IMR-90 (cell line): ENCODE data around the gene CNGB1. TPM values are rescaled to one million over a fixed set of nuclear protein-coding genes. Genes with fewer than 3 reads are reported as not detected.

Experiments used
- ATAC-seq: fragments of 200-7000 bp; cut with Tn5 transposase; 2 replicates; pipeline ENCODE4 v1.9.1; 2020; ENCODE audit warnings: low read depth, mild to moderate bottlenecking, moderate library complexity
- BruUV-seq: library from RNA; stranded (reverse); fragments of 400-500 nt; replicated peaks from 2 replicates; lab custom pipeline; 2021; lab: Mats Ljungman, UMichigan
- CTCF ChIA-PET: fragments of 300-600 bp; formaldehyde crosslinking; extraction: SDS; loops from one replicate; lab custom pipeline; 2021; ENCODE audit warnings: antibody characterized with exemption; lab: Yijun Ruan, JAX
- POLR2A ChIA-PET: fragments of 300-600 bp; sonication (Branson Sonifier 250); formaldehyde crosslinking; loops from one replicate; lab custom pipeline; 2022; ENCODE audit warnings: antibody characterized with exemption; ENCODE audit not compliant: unreplicated experiment; lab: Charles Lee
- DNase-seq: peaks from one replicate; pipeline ENCODE4 v3.0.0; 2013
- H2AFZ ChIP-seq: replicated peaks from 2 replicates; pipeline ENCODE3; 2013; ENCODE audit warnings: low read length, mild to moderate bottlenecking; ENCODE audit not compliant: poor library complexity
- H2AK5ac ChIP-seq: 2 replicates; pipeline ENCODE4 v1.6.1; 2013; ENCODE audit warnings: low read depth, low read length, inconsistent platforms
- H2AK9ac ChIP-seq: replicated peaks from 2 replicates; pipeline ENCODE3; 2013; ENCODE audit warnings: mild to moderate bottlenecking, low read depth, low read length, moderate library complexity; ENCODE audit not compliant: poor library complexity
- H2BK120ac ChIP-seq: 2 replicates; pipeline ENCODE4 v1.6.1; 2013; ENCODE audit warnings: low read depth, low read length, inconsistent platforms
- H2BK15ac ChIP-seq: 3 replicates; pipeline ENCODE4 v1.6.1; 2013; ENCODE audit warnings: low read depth, low read length, inconsistent platforms
- H2BK20ac ChIP-seq: 2 replicates; pipeline ENCODE4 v1.6.1; 2013; ENCODE audit warnings: low read depth, mild to moderate bottlenecking, inconsistent platforms, low read length, moderate library complexity
- H2BK5ac ChIP-seq: 2 replicates; pipeline ENCODE4 v1.6.1; 2013; ENCODE audit warnings: mild to moderate bottlenecking, low read depth, low read length, inconsistent platforms; ENCODE audit not compliant: poor library complexity, severe bottlenecking
- H3K14ac ChIP-seq: replicated peaks from 2 replicates; pipeline ENCODE4 v1.6.1; 2013; ENCODE audit warnings: low read depth, low read length, inconsistent platforms
- H3K18ac ChIP-seq: 2 replicates; pipeline ENCODE4 v1.6.1; 2013; ENCODE audit warnings: low read depth, low read length, control low read depth
- H3K23ac ChIP-seq: 2 replicates; pipeline ENCODE4 v1.6.1; 2013; ENCODE audit warnings: low read depth, low read length, inconsistent platforms
- H3K27ac ChIP-seq: 2 replicates; pipeline ENCODE4 v1.5.1; 2013; ENCODE audit warnings: mild to moderate bottlenecking, control low read depth, low read length; ENCODE audit not compliant: insufficient read depth
- H3K27me3 ChIP-seq: 2 replicates; pipeline ENCODE4 v1.6.1; 2013; ENCODE audit warnings: low read length; ENCODE audit not compliant: control insufficient read depth, insufficient read depth
- H3K36me3 ChIP-seq: 2 replicates; pipeline ENCODE4 v1.6.1; 2013; ENCODE audit warnings: low read length, mixed read lengths; ENCODE audit not compliant: control insufficient read depth, insufficient read depth
- H3K4ac ChIP-seq: 2 replicates; pipeline ENCODE4 v1.6.1; 2013; ENCODE audit warnings: low read depth, low read length, inconsistent platforms
- H3K4me1 ChIP-seq: 2 replicates; pipeline ENCODE4 v1.6.1; 2013; ENCODE audit warnings: low read length, mixed read lengths; ENCODE audit not compliant: control insufficient read depth, insufficient read depth
- H3K4me2 ChIP-seq: 2 replicates; pipeline ENCODE4 v1.6.1; 2013; ENCODE audit warnings: low read depth, mild to moderate bottlenecking, control low read depth, low read length, moderate library complexity
- H3K4me3 ChIP-seq: 2 replicates; pipeline ENCODE4 v1.5.1; 2013; ENCODE audit warnings: low read depth, mild to moderate bottlenecking, control low read depth, low read length, moderate library complexity; ENCODE audit not compliant: insufficient read depth
- H3K56ac ChIP-seq: 2 replicates; pipeline ENCODE4 v1.6.1; 2013; ENCODE audit warnings: low read length, inconsistent platforms; ENCODE audit not compliant: insufficient read depth; ENCODE audit errors: extremely low read depth
- H3K79me1 ChIP-seq, 2 experiments: 2 replicates each; pipeline ENCODE4 v1.6.1; 2013; ENCODE audit warnings: low read length in 2 of 2, inconsistent platforms in 1 of 2, low read depth in 1 of 2
- H3K9ac ChIP-seq: 2 replicates; pipeline ENCODE4 v1.6.1; 2013; ENCODE audit warnings: low read depth, low read length, control low read depth
- H3K9me1 ChIP-seq: 2 replicates; pipeline ENCODE4 v1.6.1; 2013; ENCODE audit warnings: low read length, inconsistent platforms; ENCODE audit not compliant: insufficient read depth
- H3K9me3 ChIP-seq: 2 replicates; pipeline ENCODE4 v1.6.1; 2013; ENCODE audit warnings: low read length; ENCODE audit not compliant: control insufficient read depth, insufficient read depth
- H4K20me1 ChIP-seq: 2 replicates; pipeline ENCODE4 v1.6.1; 2013; ENCODE audit warnings: low read length, inconsistent platforms; ENCODE audit not compliant: insufficient read depth
- H4K5ac ChIP-seq: 2 replicates; pipeline ENCODE4 v1.6.1; 2013; ENCODE audit warnings: mild to moderate bottlenecking, low read depth, low read length, control low read depth
- H4K8ac ChIP-seq, 2 experiments: 2 replicates each; pipeline ENCODE4 v1.6.1; 2013; ENCODE audit warnings: low read depth in 2 of 2, low read length in 2 of 2, control low read depth in 1 of 2, inconsistent platforms in 1 of 2
- H4K91ac ChIP-seq: 2 replicates; pipeline ENCODE4 v1.6.1; 2013; ENCODE audit warnings: low read depth, low read length, inconsistent platforms; ENCODE audit not compliant: insufficient read depth
- BHLHE40 ChIP-seq: fragments of 150-350 bp; IDR thresholded peaks from 2 replicates; pipeline ENCODE4 v1.6.1; 2016; ENCODE audit warnings: mild to moderate bottlenecking, low read depth, low read length
- CEBPB ChIP-seq: IDR thresholded peaks from 2 replicates; pipeline ENCODE4 v1.6.1; 2012; ENCODE audit warnings: low read depth, low read length, improper control_type of control experiment
- CHD1 ChIP-seq: IDR thresholded peaks from 2 replicates; pipeline ENCODE4 v1.6.1; 2012; ENCODE audit warnings: low read depth, low read length, improper control_type of control experiment
- FOS ChIP-seq: fragments of 150-350 bp; IDR thresholded peaks from 2 replicates; pipeline ENCODE4 v1.6.1; 2016; ENCODE audit warnings: low read depth, low read length
- MAFK ChIP-seq: IDR thresholded peaks from 2 replicates; pipeline ENCODE4 v1.6.1; 2012; ENCODE audit warnings: low read depth, low read length, improper control_type of control experiment
- MAZ ChIP-seq: IDR thresholded peaks from 2 replicates; pipeline ENCODE4 v1.6.1; 2012; ENCODE audit warnings: low read depth, mild to moderate bottlenecking, low read length, improper control_type of control experiment, moderate library complexity, borderline replicate concordance
- MXI1 ChIP-seq: IDR thresholded peaks from 2 replicates; pipeline ENCODE4 v1.6.1; 2012; ENCODE audit warnings: low read depth, mild to moderate bottlenecking, low read length, moderate library complexity, borderline replicate concordance
- NFE2L2 ChIP-seq: fragments of 150-350 bp; IDR thresholded peaks from 2 replicates; pipeline ENCODE4 v1.6.1; 2016; ENCODE audit warnings: low read depth, mild to moderate bottlenecking, low read length
- POLR2A ChIP-seq: IDR thresholded peaks from 2 replicates; pipeline ENCODE4 v1.6.1; 2012; ENCODE audit warnings: mild to moderate bottlenecking, low read depth, low read length
- RAD21 ChIP-seq: IDR thresholded peaks from 2 replicates; pipeline ENCODE4 v1.6.1; 2012; ENCODE audit warnings: low read length, improper control_type of control experiment
- RCOR1 ChIP-seq: IDR thresholded peaks from 2 replicates; pipeline ENCODE4 v1.6.1; 2012; ENCODE audit warnings: mild to moderate bottlenecking, low read length, improper control_type of control experiment; ENCODE audit not compliant: insufficient replicate concordance
- RFX5 ChIP-seq: IDR thresholded peaks from 2 replicates; pipeline ENCODE4 v1.8.0; 2012; ENCODE audit warnings: low read depth, mild to moderate bottlenecking, low read length, moderate library complexity
- SMC3 ChIP-seq: fragments of 150-350 bp; IDR thresholded peaks from 2 replicates; pipeline ENCODE4 v1.6.1; 2016; ENCODE audit warnings: low read depth, mild to moderate bottlenecking, antibody characterized with exemption, low read length, moderate library complexity
- WGBS, 2 experiments: methylation state at CpG; one replicate each; pipeline versions ENCODE4 v1.1.5 to v1.1.7; 2013; ENCODE audit warnings: missing lambda C conversion rate in 2 of 2; ENCODE audit not compliant: insufficient read length in 1 of 2; ENCODE audit errors: extremely low coverage in 2 of 2; 5-methylcytosine and 5-hydroxymethylcytosine counted together
- dilution Hi-C: fragments of 300-500 bp; cut with HindIII; formaldehyde crosslinking; loops from one replicate; pipeline ENCODE4 v1.14.3; 2018; ENCODE audit warnings: low sequenced_read_pairs; ENCODE audit not compliant: unreplicated experiment
- in situ Hi-C: fragments of 300-500 bp; cut with MboI; formaldehyde crosslinking; loops from 3 replicates; pipeline ENCODE4 v1.14.3; 2019; ENCODE audit warnings: low sequenced_read_pairs, inconsistent platforms, mixed read lengths
- intact Hi-C: fragments of 100-400 bp; cut with micrococcal nuclease; formaldehyde crosslinking; loops from 2 replicates; pipeline ENCODE4 v1.10.0; 2022
- polyA plus RNA-seq, 3 experiments: library from polyadenylated mRNA; depleted of rRNA; stranded (reverse); fragments of >200 nt; gene quantifications; 2 replicates each; pipeline ENCODE4 v1.2.3, GENCODE V29; 2012; ENCODE audit warnings: low replicate concordance in 1 of 3
- total RNA-seq: library from RNA; depleted of rRNA; stranded (reverse); fragments of >200 nt; gene quantifications from 2 replicates; pipeline ENCODE4 v1.2.3, GENCODE V29; 2012
- TF ChIP-seq, protein P1 (sequence below): fragments of 150-350 bp; IDR thresholded peaks from 2 replicates; pipeline ENCODE4 v1.6.1; 2016; ENCODE audit warnings: low read depth, mild to moderate bottlenecking, low read length, moderate library complexity, borderline replicate concordance
- TF ChIP-seq, protein P2 (sequence below): fragments of 150-350 bp; IDR thresholded peaks from 2 replicates; pipeline ENCODE4 v1.6.1; 2017; ENCODE audit warnings: mild to moderate bottlenecking, antibody characterized with exemption, low read length, low read depth
- TF ChIP-seq, protein P3 (sequence below): conservative IDR thresholded peaks from 2 replicates; pipeline ENCODE4 v1.5.1; 2012; ENCODE audit warnings: mild to moderate bottlenecking, low read depth, low read length, improper control_type of control experiment

The CNGB1 gene
- total and polyA plus RNA-seq, 2 of the 4 experiments (the other 2 are of a cell fraction), result not detected

DNA sequence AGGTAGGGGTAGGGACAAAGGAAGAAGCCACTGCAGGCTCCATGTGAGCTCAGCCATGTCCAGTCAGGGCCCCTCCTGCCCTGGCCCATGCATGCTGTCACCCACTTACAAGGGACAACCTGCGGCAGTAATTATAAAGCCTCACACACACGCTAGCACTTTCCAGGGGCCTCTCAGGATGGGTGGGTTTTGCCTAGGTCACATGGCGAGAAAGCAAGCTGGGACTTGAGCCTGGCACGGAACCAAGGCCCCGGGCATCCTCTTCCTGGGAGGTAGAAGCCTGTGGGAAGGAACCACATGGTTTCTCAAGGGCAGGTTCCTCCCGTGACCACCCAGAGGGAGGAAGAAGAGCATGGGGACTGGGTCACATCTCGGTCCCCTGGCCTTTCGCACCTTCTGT, 22.5 kb upstream of the CNGB1 start:
- H2BK20ac ChIP-seq, result no peak overlapping the region
- DNase-seq (no peak), ATAC-seq (no peak)
- H2AFZ ChIP-seq, result no peak overlapping the region
- BruUV-seq, result no TSS peak
- no peak overlapping the region for H4K91ac ChIP-seq
- H3K4me1 ChIP-seq, result no peaks in the 10 kb centered on the region
- H3K4me3 ChIP-seq, result no peak overlapping the region
- H3K4ac ChIP-seq, result no peak overlapping the region
- no peak overlapping the region for H4K5ac ChIP-seq
- H4K8ac ChIP-seq, result no peak overlapping the region
- H3K79me1 ChIP-seq, result peaks cover 3 to 25% of the 10 kb centered on the region in 2 experiments; a peak in 3 of 4 replicates
- no peak overlapping the region for H2AK9ac ChIP-seq
- H3K4me2 ChIP-seq, result no peak overlapping the region
- WGBS, 2 experiments, result 90% methylated on average over 2 of the region's 8 CpGs; no CpG with 5 or more reads in 1 of the 2 experiments
- no peak overlapping the region for H3K23ac ChIP-seq
- no peaks in the 10 kb centered on the region; the same call in 1 of the 2 replicates for H3K27me3 ChIP-seq
- H3K18ac ChIP-seq, result no peak overlapping the region
- no peak overlapping the region for H3K56ac ChIP-seq
- intact Hi-C loops (no loop called here), dilution Hi-C loops (no loop called here), in situ Hi-C loops (no loop called here)
- peaks cover 13% of the 10 kb centered on the region for H4K20me1 ChIP-seq
- H2AK5ac ChIP-seq, result no peak overlapping the region
- no peak overlapping the region for H3K14ac ChIP-seq
- TF ChIP-seq MXI1 (no peak), BHLHE40 (no peak), CHD1 (no peak), POLR2A (no peak), RAD21 (no peak), SMC3 (no peak), FOS (no peak), RFX5 (no peak), NFE2L2 (no peak), RCOR1 (no peak), MAFK (no peak), MAZ (no peak), CEBPB (no peak)
- TF ChIP-seq, protein P1, sequence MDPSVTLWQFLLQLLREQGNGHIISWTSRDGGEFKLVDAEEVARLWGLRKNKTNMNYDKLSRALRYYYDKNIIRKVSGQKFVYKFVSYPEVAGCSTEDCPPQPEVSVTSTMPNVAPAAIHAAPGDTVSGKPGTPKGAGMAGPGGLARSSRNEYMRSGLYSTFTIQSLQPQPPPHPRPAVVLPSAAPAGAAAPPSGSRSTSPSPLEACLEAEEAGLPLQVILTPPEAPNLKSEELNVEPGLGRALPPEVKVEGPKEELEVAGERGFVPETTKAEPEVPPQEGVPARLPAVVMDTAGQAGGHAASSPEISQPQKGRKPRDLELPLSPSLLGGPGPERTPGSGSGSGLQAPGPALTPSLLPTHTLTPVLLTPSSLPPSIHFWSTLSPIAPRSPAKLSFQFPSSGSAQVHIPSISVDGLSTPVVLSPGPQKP, result no peak
- TF ChIP-seq, protein P2, sequence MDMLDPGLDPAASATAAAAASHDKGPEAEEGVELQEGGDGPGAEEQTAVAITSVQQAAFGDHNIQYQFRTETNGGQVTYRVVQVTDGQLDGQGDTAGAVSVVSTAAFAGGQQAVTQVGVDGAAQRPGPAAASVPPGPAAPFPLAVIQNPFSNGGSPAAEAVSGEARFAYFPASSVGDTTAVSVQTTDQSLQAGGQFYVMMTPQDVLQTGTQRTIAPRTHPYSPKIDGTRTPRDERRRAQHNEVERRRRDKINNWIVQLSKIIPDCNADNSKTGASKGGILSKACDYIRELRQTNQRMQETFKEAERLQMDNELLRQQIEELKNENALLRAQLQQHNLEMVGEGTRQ, result no peak
- TF ChIP-seq, protein P3, sequence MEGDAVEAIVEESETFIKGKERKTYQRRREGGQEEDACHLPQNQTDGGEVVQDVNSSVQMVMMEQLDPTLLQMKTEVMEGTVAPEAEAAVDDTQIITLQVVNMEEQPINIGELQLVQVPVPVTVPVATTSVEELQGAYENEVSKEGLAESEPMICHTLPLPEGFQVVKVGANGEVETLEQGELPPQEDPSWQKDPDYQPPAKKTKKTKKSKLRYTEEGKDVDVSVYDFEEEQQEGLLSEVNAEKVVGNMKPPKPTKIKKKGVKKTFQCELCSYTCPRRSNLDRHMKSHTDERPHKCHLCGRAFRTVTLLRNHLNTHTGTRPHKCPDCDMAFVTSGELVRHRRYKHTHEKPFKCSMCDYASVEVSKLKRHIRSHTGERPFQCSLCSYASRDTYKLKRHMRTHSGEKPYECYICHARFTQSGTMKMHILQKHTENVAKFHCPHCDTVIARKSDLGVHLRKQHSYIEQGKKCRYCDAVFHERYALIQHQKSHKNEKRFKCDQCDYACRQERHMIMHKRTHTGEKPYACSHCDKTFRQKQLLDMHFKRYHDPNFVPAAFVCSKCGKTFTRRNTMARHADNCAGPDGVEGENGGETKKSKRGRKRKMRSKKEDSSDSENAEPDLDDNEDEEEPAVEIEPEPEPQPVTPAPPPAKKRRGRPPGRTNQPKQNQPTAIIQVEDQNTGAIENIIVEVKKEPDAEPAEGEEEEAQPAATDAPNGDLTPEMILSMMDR, result no peak
- no peak overlapping the region for H2BK15ac ChIP-seq
- H2BK120ac ChIP-seq, result no peak overlapping the region
- no peak overlapping the region for H3K9ac ChIP-seq
- no peaks in the 10 kb centered on the region for H3K9me1 ChIP-seq
- no peak overlapping the region for H3K27ac ChIP-seq
- CTCF ChIA-PET, result no interaction called here
- POLR2A ChIA-PET, result no interaction called here
- no peak overlapping the region for H2BK5ac ChIP-seq
- H3K9me3 ChIP-seq, result no peaks in the 10 kb centered on the region
- H3K36me3 ChIP-seq, result peaks cover 34% of the 10 kb centered on the region; the same call in 1 of the 2 replicates
